Fibroblast of mammary gland (primary cell): ENCODE results near the gene TNNI2.

Experiments used
- DNase-seq: peaks from one replicate; pipeline ENCODE4 v3.0.0-alpha.2; 2010; ENCODE audit warnings: low read depth
- H3K4me3 ChIP-seq: 2 replicates; pipeline ENCODE4 v1.5.1; 2011; ENCODE audit warnings: low read depth, mild to moderate bottlenecking, low read length, moderate library complexity; ENCODE audit not compliant: control insufficient read depth
- TF ChIP-seq, protein P1 (sequence below): conservative IDR thresholded peaks from 2 replicates; pipeline ENCODE4 v1.5.1; 2011; ENCODE audit warnings: low read depth, low read length, inconsistent platforms; ENCODE audit not compliant: control insufficient read depth, insufficient read depth

The TNNI2 gene

DNA sequence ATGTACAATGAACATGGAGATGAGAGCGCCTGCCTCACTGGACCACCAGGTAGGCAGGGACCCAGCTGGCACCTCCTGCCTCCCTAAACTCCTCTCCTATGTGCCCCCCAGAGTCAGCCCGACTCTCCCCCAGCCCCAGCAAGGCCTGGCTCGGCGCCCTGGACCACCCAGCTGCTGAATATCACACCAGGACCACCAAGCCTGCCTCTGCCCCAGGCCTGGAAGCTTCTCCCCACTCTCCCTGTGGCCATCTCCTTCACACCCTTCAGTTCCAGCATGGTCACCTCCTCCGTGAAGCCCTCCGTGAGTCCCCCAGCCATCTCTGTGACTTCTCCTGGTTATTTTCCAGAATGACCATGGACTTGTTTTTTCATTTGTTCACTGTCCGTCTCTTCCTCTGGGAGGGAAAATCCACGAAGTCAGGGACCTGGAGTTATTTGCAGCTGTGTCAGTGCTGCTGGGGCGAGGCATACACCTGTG is 7.7 kb downstream of the TNNI2 start:
- TF ChIP-seq, protein P1, sequence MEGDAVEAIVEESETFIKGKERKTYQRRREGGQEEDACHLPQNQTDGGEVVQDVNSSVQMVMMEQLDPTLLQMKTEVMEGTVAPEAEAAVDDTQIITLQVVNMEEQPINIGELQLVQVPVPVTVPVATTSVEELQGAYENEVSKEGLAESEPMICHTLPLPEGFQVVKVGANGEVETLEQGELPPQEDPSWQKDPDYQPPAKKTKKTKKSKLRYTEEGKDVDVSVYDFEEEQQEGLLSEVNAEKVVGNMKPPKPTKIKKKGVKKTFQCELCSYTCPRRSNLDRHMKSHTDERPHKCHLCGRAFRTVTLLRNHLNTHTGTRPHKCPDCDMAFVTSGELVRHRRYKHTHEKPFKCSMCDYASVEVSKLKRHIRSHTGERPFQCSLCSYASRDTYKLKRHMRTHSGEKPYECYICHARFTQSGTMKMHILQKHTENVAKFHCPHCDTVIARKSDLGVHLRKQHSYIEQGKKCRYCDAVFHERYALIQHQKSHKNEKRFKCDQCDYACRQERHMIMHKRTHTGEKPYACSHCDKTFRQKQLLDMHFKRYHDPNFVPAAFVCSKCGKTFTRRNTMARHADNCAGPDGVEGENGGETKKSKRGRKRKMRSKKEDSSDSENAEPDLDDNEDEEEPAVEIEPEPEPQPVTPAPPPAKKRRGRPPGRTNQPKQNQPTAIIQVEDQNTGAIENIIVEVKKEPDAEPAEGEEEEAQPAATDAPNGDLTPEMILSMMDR: no peak
- H3K4me3 ChIP-seq: no peak overlapping the region

DNA sequence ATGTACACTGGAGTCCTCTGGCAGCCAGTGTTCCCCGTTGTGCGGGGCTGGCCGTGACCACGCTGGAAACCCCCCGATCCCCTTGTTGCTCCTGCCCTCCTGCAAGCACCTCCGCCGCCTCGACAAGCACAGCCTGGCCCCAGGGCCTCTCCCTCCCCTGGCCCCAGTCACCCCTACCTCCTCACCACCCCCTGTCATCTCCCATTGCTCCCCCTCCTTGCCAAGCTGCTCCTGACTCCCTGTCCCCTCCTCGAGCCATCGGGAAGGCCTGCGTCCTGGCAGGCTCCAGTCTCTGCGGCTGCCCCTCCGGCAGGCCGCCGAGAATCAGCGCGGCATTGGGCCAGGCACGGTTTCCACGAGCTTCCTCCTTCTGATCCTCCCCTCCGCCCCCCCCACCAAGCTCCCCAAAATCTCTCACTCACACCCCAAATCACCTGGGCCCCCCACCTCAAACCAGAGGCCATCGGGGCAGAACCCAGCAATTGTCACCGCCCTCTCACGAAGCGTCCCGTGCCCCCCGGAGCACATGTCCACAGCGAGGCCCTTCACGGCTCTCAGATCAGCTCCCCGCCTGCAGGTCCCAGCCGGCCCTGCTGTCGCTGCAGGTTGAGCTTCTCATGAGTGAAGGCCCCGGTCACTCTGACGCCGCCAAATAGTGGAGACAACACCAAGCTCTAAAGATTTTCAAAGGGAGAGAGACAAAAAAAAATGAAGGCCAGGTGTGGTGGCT is 8.4 kb downstream of the TNNI2 start:
- DNase-seq: no peak
- no peak overlapping the region for H3K4me3 ChIP-seq
- TF ChIP-seq, protein P1: no peak

More for the DNA sequence above, 7.7 kb downstream of the TNNI2 start:
- DNase-seq: no peak

DNA sequence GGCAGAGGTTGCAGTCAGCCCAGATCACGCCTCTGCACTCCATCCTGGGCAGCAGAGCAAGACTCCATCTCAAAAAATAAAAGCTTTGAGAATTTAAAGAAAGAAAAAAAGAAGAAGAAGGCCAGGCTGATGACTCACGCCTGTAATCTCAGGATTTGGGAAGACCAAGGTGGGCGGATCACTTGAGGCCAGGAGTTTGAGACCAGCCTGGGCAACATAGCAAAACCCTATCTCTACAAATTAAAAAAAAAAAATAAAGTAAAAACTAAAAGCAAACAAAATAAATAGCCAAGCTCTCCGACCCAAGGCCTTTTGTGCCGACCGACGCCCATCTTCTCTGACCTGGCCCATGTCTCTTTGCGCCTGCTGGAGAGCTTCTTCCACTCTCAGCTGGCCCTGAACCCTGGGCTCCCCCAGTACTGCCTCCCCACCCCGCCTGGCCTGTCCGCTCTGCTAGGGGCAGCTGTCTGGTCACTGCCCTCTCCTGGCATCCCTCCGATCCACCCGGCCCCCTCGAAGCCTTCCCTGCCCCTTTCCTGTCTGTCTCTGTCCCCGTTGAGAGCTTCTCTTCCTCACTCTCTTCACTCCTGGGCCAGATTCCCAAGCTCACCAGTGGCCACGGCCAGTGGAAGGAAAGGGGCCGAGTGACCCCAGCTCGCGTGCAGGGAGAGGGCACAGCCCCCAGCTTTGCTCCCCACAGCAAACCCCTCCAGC is 9.3 kb downstream of the TNNI2 start:
- TF ChIP-seq, protein P1: no peak
- no peak overlapping the region for H3K4me3 ChIP-seq
- no peak for DNase-seq

DNA sequence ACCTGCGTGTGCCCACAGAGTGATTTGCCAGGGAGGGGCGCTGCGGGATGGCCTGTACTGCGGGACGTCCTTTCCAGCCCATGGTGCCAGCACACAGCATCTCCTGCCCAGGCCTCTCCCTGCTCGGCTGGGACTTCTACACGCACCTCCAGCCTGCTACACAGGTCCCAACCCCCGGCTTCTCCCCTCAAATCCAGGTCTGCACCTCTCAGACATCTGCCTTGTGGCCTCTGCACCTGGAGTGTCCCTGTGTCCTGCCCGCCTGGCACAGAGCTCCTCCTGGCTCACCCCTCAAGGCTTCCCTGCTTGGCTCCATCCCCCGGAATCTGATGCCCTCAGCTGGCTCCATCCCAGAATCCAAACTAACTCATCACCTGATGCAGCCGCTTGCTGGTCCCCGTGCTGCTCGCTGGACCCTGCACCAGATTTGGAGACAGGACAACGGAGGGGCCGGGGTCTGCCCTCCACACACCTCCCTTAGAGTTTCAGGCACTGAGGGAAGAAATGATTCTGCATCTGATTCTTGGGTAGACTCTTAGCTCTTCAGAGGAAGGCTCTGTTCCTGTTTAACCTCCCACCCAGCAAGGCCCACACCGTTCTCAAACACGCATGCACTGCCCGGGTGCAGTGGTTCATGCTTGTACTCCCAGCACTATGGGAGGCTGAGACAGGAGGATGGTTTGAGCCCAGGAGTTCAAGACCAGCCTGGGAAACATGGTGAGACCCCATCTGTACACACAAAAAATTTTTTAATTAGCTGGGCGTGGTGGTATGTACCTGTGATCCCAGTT is 10.1 kb downstream of the TNNI2 start:
- no peak for DNase-seq
- TF ChIP-seq, protein P1: no peak
- no peak overlapping the region for H3K4me3 ChIP-seq

DNA sequence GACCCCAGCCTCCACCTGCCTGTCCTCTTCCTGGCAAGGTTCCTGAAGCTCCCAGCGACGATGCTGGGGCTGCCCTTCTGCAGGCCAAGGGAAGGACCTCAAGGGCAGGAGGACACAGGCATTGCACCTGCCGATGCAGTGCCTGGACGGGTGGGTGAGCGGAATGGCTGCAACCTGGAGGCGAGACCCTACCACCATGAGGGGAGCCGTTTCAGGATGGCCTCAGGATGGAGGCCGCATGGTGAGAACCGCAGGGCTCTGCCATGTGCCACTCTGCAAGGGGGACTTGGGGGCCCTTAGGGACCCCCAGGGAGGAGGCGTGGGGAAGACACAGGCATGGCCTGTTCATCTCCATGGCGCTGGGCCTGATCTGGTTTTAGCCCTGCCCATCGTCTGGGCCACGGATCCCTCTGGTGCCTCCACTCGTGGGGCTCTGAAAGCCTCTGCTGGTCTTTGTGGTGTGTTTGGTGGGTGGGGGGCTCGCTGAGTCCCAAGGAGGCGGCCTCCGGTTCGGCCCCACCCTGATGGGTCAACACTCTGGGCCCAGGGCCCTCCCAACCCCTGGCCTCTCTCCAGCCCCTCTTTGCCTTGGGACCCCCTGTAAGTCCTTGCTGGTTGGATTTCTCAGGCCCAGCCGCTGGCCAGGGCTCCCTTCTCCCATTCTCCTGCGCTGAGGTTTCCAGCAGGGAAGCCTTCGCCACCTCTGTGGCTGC is 12.8 kb downstream of the TNNI2 start:
- DNase-seq: no peak
- H3K4me3 ChIP-seq: no peak overlapping the region
- TF ChIP-seq, protein P1: no peak

DNA sequence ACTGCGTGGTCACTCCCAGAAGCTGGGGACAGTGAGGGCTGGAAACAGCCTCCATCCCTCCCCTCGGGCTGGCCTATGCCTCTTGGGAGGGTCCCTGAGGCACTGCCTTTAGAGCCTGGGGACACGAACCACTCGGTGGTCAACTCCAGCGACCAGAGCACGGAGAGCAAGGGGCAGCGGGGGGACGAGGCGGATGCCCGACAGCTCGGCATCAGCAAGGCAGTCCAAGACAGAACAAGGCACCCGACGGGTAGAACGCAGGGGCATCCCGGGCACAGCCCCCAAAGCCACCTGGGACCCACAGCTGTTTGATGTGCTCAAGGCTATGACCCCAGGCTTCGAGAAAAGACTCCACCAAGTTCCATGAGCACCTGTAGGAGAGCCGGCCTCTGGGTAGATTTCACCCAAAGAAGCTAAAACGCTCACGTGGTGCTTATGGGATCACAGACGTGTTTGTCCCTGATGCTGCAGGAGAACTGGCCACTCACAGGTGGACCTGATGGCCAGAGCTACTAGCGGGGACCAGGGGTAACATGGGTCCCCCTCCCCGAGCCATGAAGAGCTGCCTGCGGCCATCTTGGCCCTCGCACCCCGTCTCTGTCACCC is 13.6 kb downstream of the TNNI2 start:
- no peak for DNase-seq
- TF ChIP-seq, protein P1: no peak
- no peak overlapping the region for H3K4me3 ChIP-seq
